Tibial artery (tissue), 4 donors: Measurements from ENCODE around the gene BORA.

ENCODE experiments used
- DNase-seq, 2 donors: peaks; one replicate each; pipeline ENCODE4 v3.0.0-alpha.2; 2019
- H3K27ac ChIP-seq, 2 donors: fragments of 200-600 bp; sonication (generic) in 1 of 2; 1 replicate in 1 of 2; 2 replicates in 1 of 2; pipeline ENCODE4 v1.5.1; 2018 to 2019; ENCODE audit warnings: mild to moderate bottlenecking in 1 of 2
- H3K27me3 ChIP-seq, 2 donors: fragments of 200-600 bp; sonication (generic) in 1 of 2; one replicate each; pipeline versions ENCODE4 v1.5.1 to v1.6.0; 2016 to 2019
- H3K36me3 ChIP-seq, 3 donors: fragments of 200-600 bp; sonication (generic) in 2 of 3; one replicate each; pipeline ENCODE4 v1.5.1; 2016 to 2019; ENCODE audit warnings: mild to moderate bottlenecking in 2 of 3
- H3K4me1 ChIP-seq, 4 donors: fragments of 200-600 bp; sonication (generic) in 2 of 4; 1 replicate in 3 of 4; 2 replicates in 1 of 4; pipeline ENCODE4 v1.5.1; 2016 to 2019
- H3K4me3 ChIP-seq, 2 donors: fragments of 200-600 bp; sonication (generic) in 1 of 2; 1 replicate in 1 of 2; 2 replicates in 1 of 2; pipeline ENCODE4 v1.5.1; 2018 to 2019; ENCODE audit warnings: mild to moderate bottlenecking in 2 of 2
- H3K9me3 ChIP-seq, 3 donors: fragments of 200-600 bp; sonication (generic) in 1 of 3; one replicate each; pipeline ENCODE4 v1.5.1; 2016 to 2019
- CTCF ChIP-seq, 2 experiments: fragments of 200-600 bp in 1 of 2; fragments of 450-650 bp in 1 of 2; IDR thresholded peaks; one replicate each; pipeline ENCODE4 v1.5.1; 2017 to 2019; ENCODE audit warnings: antibody characterized with exemption in 2 of 2, mild to moderate bottlenecking in 1 of 2, moderate library complexity in 1 of 2
- intact Hi-C: fragments of 100-400 bp; cut with DNase I; formaldehyde crosslinking; loops from one replicate; pipeline ENCODE4 v1.15.0; 2023; ENCODE audit warnings: low total_unique reads

Gene BORA

GRCh38 chr13:72727417-72728289 is at the start of gene BORA, which contains the start of gene MZT1:
BORA (plus strand) TSS chr13:72727923; CDS start chr13:72728941, 1,018 bp downstream.
MZT1 (minus strand) TSS chr13:72727629; CDS start chr13:72727602, 27 bp downstream.
- DNase-seq: peak; percentile 95 to 97
- Histone ChIP-seq H3K4me1 (peaks cover 0 to 22% (median 15%) of the 10 kb centered on the region in 4 donors), H3K27ac (peak within 1 kb of the TSS; percentile 63 to 73), H3K36me3 (no peaks in the 10 kb centered on the region), H3K27me3 (no peaks in the 10 kb centered on the region), H3K9me3 (no peaks in the 10 kb centered on the region), H3K4me3 (peak within 1 kb of the TSS; percentile 86 to 91)
- TF ChIP-seq CTCF (IDR thresholded peaks at IDR 0.05): no peak
- intact Hi-C loops: loop anchor here (2.0 kb wide), 1 partner anchor 55 kb away; the partner anchor contains the start of gene PIBF1

- DNase-seq: no peak
- no peak overlapping the region for H3K4me3 ChIP-seq
Measured at GRCh38 chr13:72678312-72678711, 49.4 kb upstream of the BORA start.

DNA sequence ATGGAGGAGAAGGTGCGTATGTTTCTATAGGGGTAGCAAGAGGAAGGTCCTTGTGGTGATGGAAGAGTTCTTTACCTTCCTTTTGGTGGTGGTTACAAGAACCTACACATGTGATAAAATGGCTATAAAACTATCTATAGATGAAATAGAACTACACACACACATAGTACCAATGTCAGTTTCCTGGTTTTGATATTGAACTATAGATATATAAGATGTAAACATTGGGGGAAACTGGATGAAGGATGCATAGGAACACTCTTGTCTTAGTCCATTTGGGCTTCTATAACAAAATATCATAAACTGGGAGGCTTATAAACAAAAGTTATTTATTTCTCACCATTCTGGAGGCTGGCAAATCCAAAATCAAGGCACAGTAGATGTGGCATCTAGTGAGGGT is 47.4 kb upstream of the BORA start:
- H3K9me3 ChIP-seq: no peaks in the 10 kb centered on the region
- no peak for DNase-seq
- no peaks in the 10 kb centered on the region for H3K27me3 ChIP-seq
- no peak overlapping the region for H3K27ac ChIP-seq
- no peaks in the 10 kb centered on the region for H3K36me3 ChIP-seq
- intact Hi-C loops: no loop called here
- H3K4me1 ChIP-seq: no peaks in the 10 kb centered on the region
- H3K4me3 ChIP-seq: no peak overlapping the region
- no peak for TF ChIP-seq CTCF (IDR thresholded peaks at IDR 0.05)

More at GRCh38 chr13:72678312-72678711, 49.4 kb upstream of the BORA start:
- Histone ChIP-seq H3K27me3 (no peaks in the 10 kb centered on the region), H3K9me3 (no peaks in the 10 kb centered on the region), H3K36me3 (no peaks in the 10 kb centered on the region), H3K4me1 (no peaks in the 10 kb centered on the region), H3K27ac (no peak overlapping the region)
- TF ChIP-seq CTCF (IDR thresholded peaks at IDR 0.05): no peak
- intact Hi-C loops: no loop called here

- TF ChIP-seq CTCF (IDR thresholded peaks at IDR 0.05): no peak
- H3K9me3 ChIP-seq: no peaks in the 10 kb centered on the region
- intact Hi-C loops: no loop called here
Measured at GRCh38 chr13:72686766-72687165, 41.0 kb upstream of the BORA start.

DNA sequence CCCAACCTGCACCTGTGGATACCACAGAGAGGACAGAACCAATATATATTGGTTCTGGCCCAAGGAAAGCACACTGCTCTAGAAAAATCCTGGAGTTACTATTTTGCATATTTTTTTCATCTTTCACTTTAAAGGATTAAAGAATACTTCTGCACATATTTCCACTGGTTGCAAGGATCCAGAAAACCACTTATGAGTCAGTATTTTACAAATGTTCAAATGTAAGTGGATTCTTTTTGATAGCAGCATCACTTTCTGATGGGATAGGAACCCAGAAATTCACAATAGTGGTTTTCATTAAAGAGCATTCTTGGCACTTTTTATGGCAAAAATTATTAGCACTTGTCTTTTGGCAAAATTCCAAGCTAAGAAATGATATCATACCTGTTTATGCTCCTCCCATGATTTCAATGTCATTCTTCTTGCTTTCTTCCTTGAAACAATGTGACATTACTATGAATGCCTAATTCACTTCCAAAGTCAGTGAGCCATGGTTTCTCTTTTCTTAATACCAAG is 38.5 kb upstream of the BORA start:
- no peaks in the 10 kb centered on the region for H3K4me1 ChIP-seq
- TF ChIP-seq CTCF (IDR thresholded peaks at IDR 0.05): no peak
- no peak overlapping the region for H3K4me3 ChIP-seq

More at GRCh38 chr13:72686766-72687165, 41.0 kb upstream of the BORA start:
- no peaks in the 10 kb centered on the region for H3K36me3 ChIP-seq
- no peak for DNase-seq
- H3K4me1 ChIP-seq: no peaks in the 10 kb centered on the region
- H3K27me3 ChIP-seq: no peaks in the 10 kb centered on the region
- H3K4me3 ChIP-seq: no peak overlapping the region
- H3K27ac ChIP-seq: no peak overlapping the region

More for the DNA sequence above, 38.5 kb upstream of the BORA start:
- no peak for DNase-seq
- intact Hi-C loops: no loop called here
- H3K27ac ChIP-seq: no peak overlapping the region
- peaks cover 0 to 10% (median 0%) of the 10 kb centered on the region in 3 donors for H3K9me3 ChIP-seq
- H3K27me3 ChIP-seq: no peaks in the 10 kb centered on the region
- H3K36me3 ChIP-seq: no peaks in the 10 kb centered on the region
